ENCODE measurements around the gene DHX9.

DHX9 gene

DNA sequence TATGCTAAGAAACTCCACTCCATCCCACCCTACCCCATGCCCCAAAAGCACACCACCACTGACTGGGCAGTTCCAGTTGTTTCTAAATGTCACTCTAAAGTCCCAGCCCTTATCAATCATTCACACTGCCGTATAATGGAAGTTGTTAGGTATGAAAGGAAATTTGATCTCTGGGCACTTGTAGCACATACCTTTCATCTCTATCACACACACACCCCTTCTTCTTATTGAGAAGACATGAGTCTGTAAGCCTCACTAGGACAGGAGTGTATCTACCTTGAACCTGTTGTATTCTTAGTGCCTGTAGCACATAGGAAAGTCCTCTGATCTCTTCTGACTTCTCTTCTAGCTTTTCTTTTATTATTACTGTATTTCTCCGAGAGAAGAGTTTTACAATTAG lies 22.3 kb upstream of the DHX9 start:
- TF ChIP-seq, protein P1, sequence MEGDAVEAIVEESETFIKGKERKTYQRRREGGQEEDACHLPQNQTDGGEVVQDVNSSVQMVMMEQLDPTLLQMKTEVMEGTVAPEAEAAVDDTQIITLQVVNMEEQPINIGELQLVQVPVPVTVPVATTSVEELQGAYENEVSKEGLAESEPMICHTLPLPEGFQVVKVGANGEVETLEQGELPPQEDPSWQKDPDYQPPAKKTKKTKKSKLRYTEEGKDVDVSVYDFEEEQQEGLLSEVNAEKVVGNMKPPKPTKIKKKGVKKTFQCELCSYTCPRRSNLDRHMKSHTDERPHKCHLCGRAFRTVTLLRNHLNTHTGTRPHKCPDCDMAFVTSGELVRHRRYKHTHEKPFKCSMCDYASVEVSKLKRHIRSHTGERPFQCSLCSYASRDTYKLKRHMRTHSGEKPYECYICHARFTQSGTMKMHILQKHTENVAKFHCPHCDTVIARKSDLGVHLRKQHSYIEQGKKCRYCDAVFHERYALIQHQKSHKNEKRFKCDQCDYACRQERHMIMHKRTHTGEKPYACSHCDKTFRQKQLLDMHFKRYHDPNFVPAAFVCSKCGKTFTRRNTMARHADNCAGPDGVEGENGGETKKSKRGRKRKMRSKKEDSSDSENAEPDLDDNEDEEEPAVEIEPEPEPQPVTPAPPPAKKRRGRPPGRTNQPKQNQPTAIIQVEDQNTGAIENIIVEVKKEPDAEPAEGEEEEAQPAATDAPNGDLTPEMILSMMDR (IDR thresholded peaks at IDR 0.05; ENCODE audit: extremely low read depth, insufficient read depth, missing control alignments), result no peak
- DNase-seq (ENCODE audit: low spot score), result no peak
- in situ Hi-C loops (cut with MboI; ENCODE audit: low pct_unique_long_range_greater_than_20kb, low sequenced_read_pairs, unreplicated experiment), result no loop called here

DNA sequence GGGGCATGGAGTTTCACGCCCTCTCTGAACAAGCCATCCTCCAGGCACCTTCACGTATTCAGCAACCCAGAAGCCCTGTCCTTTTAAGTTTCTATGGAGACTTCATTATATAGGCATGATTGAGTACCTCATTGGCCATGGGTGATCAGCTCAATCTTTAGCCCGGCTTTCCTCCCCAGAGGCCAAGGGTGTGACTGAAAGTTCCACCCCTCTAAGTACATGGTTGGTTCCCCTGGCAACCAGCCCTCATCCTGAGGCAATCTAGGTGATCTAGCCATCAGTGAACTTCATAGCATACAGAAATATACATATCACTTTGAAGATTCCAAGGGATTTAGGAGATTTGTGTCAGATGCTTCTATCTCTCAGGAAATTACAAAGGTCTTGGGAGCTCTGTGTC lies 21.3 kb upstream of the DHX9 start:
- TF ChIP-seq, protein P1 (IDR thresholded peaks at IDR 0.05; ENCODE audit: extremely low read depth, insufficient read depth, missing control alignments), result no peak
- no peak for DNase-seq (ENCODE audit: low spot score)
- in situ Hi-C loops (cut with MboI; ENCODE audit: low pct_unique_long_range_greater_than_20kb, low sequenced_read_pairs, unreplicated experiment), result no loop called here

DNA sequence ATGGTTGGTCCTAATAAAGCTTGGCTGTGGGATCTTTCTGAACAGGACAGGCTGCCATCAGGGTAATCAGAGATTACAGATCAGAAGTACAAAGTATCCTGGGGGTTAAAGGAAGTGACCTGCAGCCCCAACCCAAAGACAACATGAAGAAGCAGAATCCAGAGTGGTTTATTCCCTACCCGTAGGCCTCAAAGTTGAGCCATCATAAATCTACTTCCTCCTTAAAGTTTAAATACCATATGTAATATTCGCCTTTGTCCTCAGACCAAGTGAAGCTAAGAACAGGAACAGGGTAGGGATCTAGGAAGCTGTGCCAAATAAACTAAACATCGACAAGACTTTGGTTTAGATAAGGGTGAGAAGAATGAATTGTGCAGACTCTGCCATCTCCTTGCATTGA lies 15.9 kb upstream of the DHX9 start:
- TF ChIP-seq, protein P1 (IDR thresholded peaks at IDR 0.05; ENCODE audit: extremely low read depth, insufficient read depth, missing control alignments), result no peak
- in situ Hi-C loops (cut with MboI; ENCODE audit: low pct_unique_long_range_greater_than_20kb, low sequenced_read_pairs, unreplicated experiment), result no loop called here
- no peak for DNase-seq (ENCODE audit: low spot score)

DNA sequence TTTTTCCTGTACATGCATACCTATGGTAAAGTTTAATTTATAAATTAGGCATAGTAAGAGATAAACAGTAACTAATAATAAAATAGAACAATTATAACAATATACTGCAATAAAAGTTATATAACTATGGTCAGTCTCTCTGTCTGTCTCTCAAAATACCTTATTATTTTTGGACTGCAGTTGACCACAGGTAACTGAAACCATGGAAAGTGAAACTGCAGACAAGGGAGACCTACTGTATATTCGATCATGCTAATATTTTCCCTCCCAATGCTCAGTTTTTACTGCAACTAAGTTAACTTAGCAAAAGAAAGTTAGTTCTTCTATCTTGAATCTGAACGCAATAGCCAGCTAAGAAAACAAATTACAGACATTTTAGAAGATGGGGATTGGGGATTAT lies 12.3 kb upstream of the DHX9 start:
- TF ChIP-seq, protein P1 (IDR thresholded peaks at IDR 0.05; ENCODE audit: extremely low read depth, insufficient read depth, missing control alignments), result no peak
- in situ Hi-C loops (cut with MboI; ENCODE audit: low pct_unique_long_range_greater_than_20kb, low sequenced_read_pairs, unreplicated experiment), result no loop called here
- no peak for DNase-seq (ENCODE audit: low spot score)

DNA sequence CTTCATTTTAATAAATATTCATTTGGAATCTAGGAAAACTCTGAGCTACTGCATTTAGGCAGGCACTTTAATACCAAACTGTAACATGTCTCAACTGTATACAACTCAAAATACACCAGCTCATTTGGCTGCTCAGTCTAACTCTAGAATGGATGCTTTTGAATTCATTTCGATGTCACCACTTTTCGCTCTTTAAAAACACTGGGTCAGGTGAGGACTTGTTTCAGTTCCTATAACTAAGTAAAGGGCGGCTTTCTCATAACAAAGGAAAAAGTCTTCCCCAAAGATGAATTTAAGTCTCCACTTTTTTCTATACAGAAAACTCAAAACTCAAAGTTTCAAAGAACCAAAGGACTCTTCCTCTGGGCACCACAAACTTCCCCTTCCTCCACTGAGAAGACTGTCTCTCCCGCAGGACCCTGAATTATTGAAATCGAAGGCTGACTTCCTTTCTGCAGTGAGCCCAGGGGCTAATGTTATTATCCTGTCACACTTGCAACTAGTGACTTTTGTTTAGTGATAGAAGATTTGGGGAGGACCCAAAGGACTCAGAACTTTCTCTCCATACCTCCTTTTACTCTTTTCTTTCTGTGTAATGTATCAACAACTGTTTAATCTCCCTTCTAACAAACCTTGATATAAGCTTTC lies 9.7 kb upstream of the DHX9 start:
- TF ChIP-seq, protein P1 (IDR thresholded peaks at IDR 0.05; ENCODE audit: extremely low read depth, insufficient read depth, missing control alignments), result no peak

DNA sequence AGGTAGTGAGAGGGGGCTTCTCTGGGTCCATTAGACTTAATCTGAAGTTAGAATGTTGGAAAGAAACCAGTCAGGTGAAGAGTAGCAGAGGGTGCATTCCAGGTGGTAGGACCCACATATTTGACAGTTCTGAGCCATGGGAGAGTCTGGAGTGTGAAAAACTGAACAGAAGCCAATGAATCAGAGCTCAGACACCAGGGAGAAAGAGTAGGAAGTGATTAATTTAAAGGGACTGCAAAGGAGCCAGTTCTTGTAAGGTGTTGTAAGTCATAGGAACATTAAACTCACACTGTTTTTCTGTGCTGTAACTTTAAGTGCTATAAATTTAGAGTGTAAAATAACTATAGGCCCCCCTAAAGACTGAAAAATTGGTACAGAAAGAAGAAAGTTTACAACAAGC lies 5.9 kb upstream of the DHX9 start:
- TF ChIP-seq, protein P1 (IDR thresholded peaks at IDR 0.05; ENCODE audit: extremely low read depth, insufficient read depth, missing control alignments), result no peak
- in situ Hi-C loops (cut with MboI; ENCODE audit: low pct_unique_long_range_greater_than_20kb, low sequenced_read_pairs, unreplicated experiment), result no loop called here
- DNase-seq (ENCODE audit: low spot score), result no peak

More for the DNA sequence above, 9.7 kb upstream of the DHX9 start:
- in situ Hi-C loops (cut with MboI; ENCODE audit: low pct_unique_long_range_greater_than_20kb, low sequenced_read_pairs, unreplicated experiment), result no loop called here
- DNase-seq (ENCODE audit: low spot score), result peak; percentile 28

Measured in GM13977 (cell line).